Heart right ventricle (tissue), 16 donors: ENCODE data around the gene CFAP69. TPM values are rescaled to one million over a fixed set of nuclear protein-coding genes. Genes with fewer than 3 reads are reported as not detected.

Experiments
- ATAC-seq, 8 donors: fragments of 200-7000 bp; cut with Tn5 transposase; one replicate each; pipeline ENCODE4 v1.9.1; 2020; ENCODE audit warnings: mild to moderate bottlenecking in 8 of 8, moderate library complexity in 8 of 8, moderate number of reproducible peaks in 1 of 8
- DNase-seq, 2 donors: peaks; one replicate each; pipeline ENCODE4 v3.0.0-alpha.2; 2020
- H3K27ac ChIP-seq, 10 donors: fragments of 200-600 bp; sonication (generic) in 2 of 10; one replicate each; pipeline versions ENCODE4 v1.5.0 to v1.8.0; 2020 to 2022; ENCODE audit warnings: mild to moderate bottlenecking in 3 of 10
- H3K27me3 ChIP-seq, 7 donors: fragments of 200-600 bp; one replicate each; pipeline ENCODE4 v1.8.0; 2021 to 2022; ENCODE audit warnings: mild to moderate bottlenecking in 2 of 7
- H3K36me3 ChIP-seq, 9 donors: fragments of 200-600 bp; sonication (generic) in 1 of 9; one replicate each; pipeline versions ENCODE4 v1.5.0 to v1.8.0; 2020 to 2022; ENCODE audit warnings: mild to moderate bottlenecking in 2 of 9
- H3K4me1 ChIP-seq, 9 donors: fragments of 200-600 bp; sonication (generic) in 1 of 9; one replicate each; pipeline versions ENCODE4 v1.5.0 to v1.8.0; 2020 to 2022; ENCODE audit warnings: mild to moderate bottlenecking in 4 of 9
- H3K4me3 ChIP-seq, 10 donors: fragments of 200-600 bp; sonication (generic) in 2 of 10; one replicate each; pipeline versions ENCODE4 v1.5.0 to v1.8.0; 2020 to 2022; ENCODE audit warnings: mild to moderate bottlenecking in 7 of 10, moderate library complexity in 2 of 10
- H3K9me3 ChIP-seq, 11 donors: fragments of 200-600 bp in 10 of 11; sonication (generic) in 2 of 11; one replicate each; pipeline versions ENCODE4 v1.5.0 to v1.8.0; 2013 to 2022; ENCODE audit warnings: mild to moderate bottlenecking in 2 of 11, control low read depth in 1 of 11, moderate library complexity in 1 of 11
- WGBS, 2 donors: extraction: QIAGEN DNeasy Blood & Tissue Kit; methylation state at CpG; one replicate each; pipeline ENCODE4 v1.1.7; 2013; ENCODE audit warnings: inconsistent platforms in 1 of 2; 5-methylcytosine and 5-hydroxymethylcytosine counted together
- intact Hi-C, 10 donors: fragments of 100-400 bp; cut with DNase I; formaldehyde crosslinking; loops; one replicate each; pipeline versions ENCODE4 v1.11.1 to v1.14.2; 2022
- polyA plus RNA-seq, 2 donors: library from polyadenylated mRNA; stranded (reverse); fragments of 200-250 nt; gene quantifications; one replicate each; pipeline ENCODE4 v1.2.3, GENCODE V29; 2013
- total RNA-seq, 10 donors: library from RNA; stranded (reverse); fragmentation: NEBNext Ultra II Directional in 3 of 10; extraction: Animal tissue kit (Norgen Biotek cat#: 25700) in 3 of 10; gene quantifications; one replicate each; pipeline versions ENCODE4 v1.2.1 to v1.2.4, GENCODE V29; 2021 to 2023
- TF ChIP-seq, protein P1 (sequence below), 9 donors: fragments of 200-600 bp; sonication (generic) in 2 of 9; IDR thresholded peaks; one replicate each; pipeline versions ENCODE4 v1.5.0 to v1.8.0; 2021 to 2022; ENCODE audit warnings: antibody characterized with exemption in 9 of 9, mild to moderate bottlenecking in 5 of 9, moderate library complexity in 1 of 9
- donor health status: Arrhythmogenic right ventricular cardiomyopathy.
- donor health status: ischemic (EF 13 %, LVEDD 7.1; RV severe dilation, severe dysfunction).
- donor health status: healthy with polysubstance abuse.
- donor health status: DM: no; HTN: yes; CAD: no.
- donor health status: DM: no; HTN: no; CAD: no.
- donor health status: ischemic (EF 25% LVEDD 6.9; RV normal size, moderate dysfunction).
- donor health status: ischemic (EF 25% LVEDD 5.7; RV mildly dilated, moderate dysfunction).
- donor health status: healthy.
- donor health status: DM: yes; HTN: yes; CAD: no.
- donor health status: Ischemic cardiomyopathy.
- donor health status: ischemic (EF 35%, LVEDD 5.7; RV mildly dilated, moderate dysfunction).
- donor health status: nonischemic (EF 11% LVEDD 7.7; RV severe dilation, severe dysfunction).
- donor health status: DM: yes; HTN: yes; CAD: no.
- donor health status: PGD.
- donor health status: ischemic (EF 29% LVEDD 5.4; RV normal size, mild dysfunction).
- donor health status: nonischemic (EF 23%, LVEDD 6.1; RV moderate dilation, normal function).

CFAP69 gene
- total and polyA plus RNA-seq, 12 donors, result 0.68 to 4.2 (median 2.8) TPM

DNA sequence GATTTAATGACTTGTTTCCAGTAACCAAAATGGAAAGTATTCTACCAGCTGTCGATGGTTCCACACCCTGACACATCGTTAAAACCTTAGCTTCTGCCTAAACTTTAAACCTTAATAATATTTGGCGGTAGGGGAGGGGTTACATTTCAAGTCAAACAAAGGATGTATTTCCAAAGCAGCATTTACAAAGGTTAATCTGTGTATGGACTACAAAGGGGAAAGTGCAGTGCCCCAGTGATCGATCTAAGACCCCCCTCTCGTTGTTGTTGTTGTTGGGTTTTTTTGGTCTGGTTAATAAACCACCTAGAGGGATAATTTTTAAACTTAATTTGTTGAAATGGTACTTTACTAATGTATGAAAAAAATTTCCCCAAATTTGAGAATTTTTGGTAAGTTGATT, 34.5 kb upstream of the CFAP69 start:
- WGBS, 2 donors, result 64 to 76% methylated on average over 5 of the region's 5 CpGs
- Histone ChIP-seq H3K27ac (peak overlapping the region in 3 of 10 donors; percentile 72 to 82 (median 75)), H3K27me3 (peaks cover 0 to 46% (median 9%) of the 10 kb centered on the region in 7 donors), H3K4me1 (peaks cover 0 to 20% (median 0%) of the 10 kb centered on the region in 9 donors), H3K4me3 (peak overlapping the region in 2 of 10 donors; percentile 65 to 71), H3K36me3 (no peaks in the 10 kb centered on the region), H3K9me3 (no peaks in the 10 kb centered on the region)
- TF ChIP-seq, protein P1, sequence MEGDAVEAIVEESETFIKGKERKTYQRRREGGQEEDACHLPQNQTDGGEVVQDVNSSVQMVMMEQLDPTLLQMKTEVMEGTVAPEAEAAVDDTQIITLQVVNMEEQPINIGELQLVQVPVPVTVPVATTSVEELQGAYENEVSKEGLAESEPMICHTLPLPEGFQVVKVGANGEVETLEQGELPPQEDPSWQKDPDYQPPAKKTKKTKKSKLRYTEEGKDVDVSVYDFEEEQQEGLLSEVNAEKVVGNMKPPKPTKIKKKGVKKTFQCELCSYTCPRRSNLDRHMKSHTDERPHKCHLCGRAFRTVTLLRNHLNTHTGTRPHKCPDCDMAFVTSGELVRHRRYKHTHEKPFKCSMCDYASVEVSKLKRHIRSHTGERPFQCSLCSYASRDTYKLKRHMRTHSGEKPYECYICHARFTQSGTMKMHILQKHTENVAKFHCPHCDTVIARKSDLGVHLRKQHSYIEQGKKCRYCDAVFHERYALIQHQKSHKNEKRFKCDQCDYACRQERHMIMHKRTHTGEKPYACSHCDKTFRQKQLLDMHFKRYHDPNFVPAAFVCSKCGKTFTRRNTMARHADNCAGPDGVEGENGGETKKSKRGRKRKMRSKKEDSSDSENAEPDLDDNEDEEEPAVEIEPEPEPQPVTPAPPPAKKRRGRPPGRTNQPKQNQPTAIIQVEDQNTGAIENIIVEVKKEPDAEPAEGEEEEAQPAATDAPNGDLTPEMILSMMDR (IDR thresholded peaks at IDR 0.05), result no peak
- no peak for DNase-seq
- intact Hi-C loops, result loop anchor here in 1 of 10 donors (5.0 kb wide), 1 partner anchor 53 kb away; no protein-coding TSS in a partner anchor
- no peak for ATAC-seq

DNA sequence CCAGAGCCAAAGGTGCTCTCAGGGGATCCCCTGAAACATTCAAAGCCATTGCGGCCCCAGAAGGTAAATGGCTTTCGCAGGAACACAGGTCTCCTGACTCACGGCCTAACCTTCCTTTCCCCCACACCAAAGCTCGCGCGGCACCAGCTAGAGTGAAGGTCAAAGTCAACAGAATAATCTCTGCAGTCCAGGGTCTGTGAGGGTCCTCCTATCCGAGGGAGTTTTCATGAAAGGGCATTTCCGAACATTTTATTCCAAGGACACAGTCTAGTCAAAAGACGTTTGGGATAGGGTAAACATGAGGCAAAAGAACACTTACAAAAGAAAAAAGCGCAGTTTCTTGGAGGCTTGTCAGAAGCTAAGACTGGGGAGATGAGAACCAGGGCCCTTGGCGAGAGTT, 34.0 kb upstream of the CFAP69 start:
- H3K36me3 ChIP-seq, result no peaks in the 10 kb centered on the region
- ATAC-seq (peak in 4 of 8 donors; percentile 10 to 38 (median 22)), DNase-seq (no peak)
- H3K9me3 ChIP-seq, result no peaks in the 10 kb centered on the region
- H3K27ac ChIP-seq, result peak overlapping the region in 9 of 10 donors; percentile 23 to 82 (median 73)
- peak overlapping the region; percentile 46 to 73 (median 65) for H3K4me3 ChIP-seq
- intact Hi-C loops, result loop anchor here in 1 of 10 donors (5.0 kb wide), 1 partner anchor 54 kb away; no protein-coding TSS in a partner anchor
- H3K27me3 ChIP-seq, result peaks cover 0 to 46% (median 9%) of the 10 kb centered on the region in 7 donors
- peaks cover 0 to 20% (median 0%) of the 10 kb centered on the region in 9 donors for H3K4me1 ChIP-seq
- 22 to 34% methylated on average over 11 of the region's 11 CpGs for WGBS, 2 donors
- TF ChIP-seq, protein P1 (IDR thresholded peaks at IDR 0.05), result no peak

DNA sequence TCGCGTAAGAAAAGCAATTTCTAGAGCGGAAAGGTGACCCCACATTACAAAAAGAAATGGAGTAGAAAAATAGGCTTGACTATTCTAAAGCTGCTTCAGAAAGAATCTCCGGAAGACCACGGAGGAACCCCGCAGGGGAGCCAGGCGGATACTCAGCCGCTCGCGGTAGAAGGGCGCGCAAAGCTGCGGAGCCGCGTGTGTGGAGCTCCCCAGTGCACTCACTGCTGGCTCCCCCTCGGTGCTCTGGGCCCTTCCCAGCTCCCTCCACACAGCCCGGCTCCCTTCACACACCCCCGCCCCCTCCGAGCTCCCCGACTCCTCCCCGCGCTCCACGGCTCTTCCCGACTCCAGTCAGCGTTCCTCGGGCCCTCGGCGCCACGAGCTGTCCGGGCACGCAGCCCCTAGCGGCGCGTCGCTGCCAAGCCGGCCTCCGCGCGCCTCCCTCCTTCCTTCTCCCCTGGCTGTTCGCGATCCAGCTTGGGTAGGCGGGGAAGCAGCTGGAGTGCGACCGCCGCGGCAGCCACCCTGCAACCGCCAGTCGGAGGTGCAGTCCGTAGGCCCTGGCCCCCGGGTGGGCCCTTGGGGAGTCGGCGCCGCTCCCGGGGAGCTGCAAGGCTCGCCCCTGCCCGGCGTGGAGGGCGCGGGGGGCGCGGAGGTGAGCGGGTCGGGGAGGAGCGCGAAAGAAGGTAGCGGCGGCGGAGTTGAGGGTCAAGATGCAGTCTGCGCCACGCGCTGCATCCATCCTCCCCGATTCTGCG, 33.4 kb upstream of the CFAP69 start, which contains the start of gene STEAP2:
Gene STEAP2 (plus strand): TSS at position 350 of the 758 bp plus-strand sequence. CDS start 13,343 bp downstream, outside the sequence.
- ATAC-seq (peak; percentile 98 to 100 (median 98)), DNase-seq (peak; percentile 84 to 89)
- TF ChIP-seq, protein P1 (IDR thresholded peaks at IDR 0.05), result peak in 8 of 9 donors; percentile 22 to 68 (median 54)
- intact Hi-C loops, result loop anchor here in 1 of 10 donors (5.0 kb wide), 1 partner anchor 54 kb away; no protein-coding TSS in a partner anchor
- Histone ChIP-seq H3K9me3 (no peaks in the 10 kb centered on the region), H3K4me1 (peaks cover 0 to 20% (median 0%) of the 10 kb centered on the region in 9 donors), H3K27ac (peak within 1 kb of the TSS; percentile 41 to 82 (median 72)), H3K36me3 (no peaks in the 10 kb centered on the region), H3K4me3 (peak within 1 kb of the TSS; percentile 46 to 73 (median 65)), H3K27me3 (peaks cover 0 to 46% (median 9%) of the 10 kb centered on the region in 7 donors)
- 1% methylated on average over 69 to 73 of the region's 73 CpGs for WGBS, 2 donors

DNA sequence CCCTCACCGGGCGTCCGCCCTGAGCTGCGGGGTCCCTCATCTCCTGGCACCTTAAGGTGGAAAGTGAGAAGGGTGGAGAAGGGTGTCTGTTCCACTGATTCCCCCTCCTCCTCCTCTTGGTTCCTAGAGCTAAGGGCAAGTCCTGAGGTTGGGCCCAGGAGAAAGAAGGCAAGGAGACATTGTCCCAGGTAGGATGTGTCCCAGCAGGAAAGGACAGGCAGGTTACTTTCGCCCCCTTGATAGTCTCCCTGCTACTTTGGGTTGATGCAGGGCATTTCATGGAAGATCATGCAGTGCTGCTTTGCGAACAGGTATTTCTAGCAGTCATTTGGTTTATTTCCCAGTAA, 32.9 kb upstream of the CFAP69 start:
- H3K4me3 ChIP-seq, result peak overlapping the region; percentile 46 to 73 (median 65)
- ATAC-seq, result peak in 2 of 8 donors; percentile 17 to 25
- peak overlapping the region in 9 of 10 donors; percentile 46 to 82 (median 73) for H3K27ac ChIP-seq
- peaks cover 0 to 20% (median 0%) of the 10 kb centered on the region in 9 donors for H3K4me1 ChIP-seq
- no peak for DNase-seq
- WGBS, 2 donors, result 9 to 11% methylated on average over 6 of the region's 6 CpGs
- no peaks in the 10 kb centered on the region for H3K36me3 ChIP-seq
- TF ChIP-seq, protein P1 (IDR thresholded peaks at IDR 0.05), result no peak
- intact Hi-C loops, result loop anchor here in 1 of 10 donors (5.0 kb wide), 1 partner anchor 55 kb away; no protein-coding TSS in a partner anchor
- H3K9me3 ChIP-seq, result no peaks in the 10 kb centered on the region
- H3K27me3 ChIP-seq, result peaks cover 0 to 46% (median 9%) of the 10 kb centered on the region in 7 donors
